ENCODE data around the gene KIFAP3.
"Not testable (repeated sequence)": the region's sequence is repeated elsewhere in the genome, so short reads cannot be mapped to it uniquely, and the experiment has no call there.

The KIFAP3 gene

DNA sequence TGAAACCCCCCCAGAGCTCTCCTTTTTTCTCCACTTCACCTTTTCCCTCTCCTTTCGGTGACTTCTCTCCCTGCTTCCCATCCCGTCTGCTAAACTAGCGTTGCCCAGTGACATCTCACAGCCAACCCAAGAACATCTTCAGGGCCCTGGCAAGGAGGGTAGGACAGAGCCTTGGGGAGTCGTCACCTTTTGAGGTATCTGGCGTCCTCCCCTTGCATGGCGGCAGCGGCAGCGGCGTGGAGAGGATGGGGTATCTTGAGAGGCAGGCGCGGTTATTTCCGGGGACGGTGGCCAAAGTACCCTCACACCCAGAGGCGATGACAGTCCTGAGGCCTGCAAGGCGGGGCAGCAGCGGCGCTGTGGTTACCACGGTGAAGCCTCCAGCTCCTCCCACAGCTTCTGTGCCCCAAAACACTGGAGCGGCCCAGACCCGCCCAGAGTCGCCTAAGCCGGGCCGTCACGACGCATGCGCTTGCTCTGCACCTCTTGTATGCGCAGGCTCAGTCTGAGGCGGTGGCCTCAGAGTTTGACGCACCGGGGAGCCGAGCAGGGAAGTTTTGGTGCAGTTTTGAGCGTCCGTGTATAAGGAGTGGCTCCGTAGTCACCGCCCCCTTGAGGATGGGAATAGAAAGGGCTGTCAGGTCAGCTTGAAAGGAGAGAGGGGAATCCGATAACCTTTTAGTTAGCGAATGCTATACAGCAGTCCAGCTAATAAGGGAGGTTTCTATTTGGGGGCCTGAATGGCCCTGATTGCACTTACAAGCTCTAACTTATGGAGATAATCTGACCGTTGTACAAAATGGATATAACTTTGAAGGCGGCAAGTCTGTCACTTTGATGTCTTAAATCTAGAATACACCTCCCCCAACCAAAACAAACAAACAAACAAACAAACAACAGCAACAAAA, at the start of gene KIFAP3:
Gene KIFAP3, minus strand, starts transcription at position 446 of the 908 bp plus-strand sequence. Its CDS starts 228 bp downstream, at position 218.
- H3K36me3 ChIP-seq (ENCODE audit: insufficient read depth, low read length) = no peaks in the 10 kb centered on the region
- no peaks in the 10 kb centered on the region for H3K27me3 ChIP-seq (ENCODE audit: insufficient read depth, low read length)
- peaks cover 6% of the 10 kb centered on the region for H3K4me1 ChIP-seq (ENCODE audit: insufficient read depth, low read length)
- H3K9me3 ChIP-seq (ENCODE audit: low read length) = no peaks in the 10 kb centered on the region
- H3K4me3 ChIP-seq (ENCODE audit: low read length) = peak within 1 kb of the TSS; percentile 66
- H2AFZ ChIP-seq (ENCODE audit: low read depth, low read length) = peak within 1 kb of the TSS; percentile 94

DNA sequence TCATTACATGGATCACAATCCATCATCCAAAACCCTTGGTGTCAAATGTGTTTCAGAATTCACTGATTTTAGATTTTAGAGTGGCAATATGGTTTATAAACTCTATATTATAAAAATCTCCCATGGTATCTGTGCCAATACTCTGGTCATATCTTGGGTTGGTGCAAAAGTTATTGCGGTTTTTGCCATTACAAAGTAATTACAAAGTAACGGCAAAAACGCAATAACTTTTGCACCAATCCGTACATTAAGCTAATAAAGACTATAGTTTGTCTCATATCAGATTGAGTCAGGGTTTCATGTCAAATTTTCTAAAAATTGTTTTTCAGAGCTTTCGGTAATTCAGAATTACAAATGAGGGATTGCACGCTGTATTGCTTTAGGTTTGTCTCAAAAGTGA, 47.9 kb upstream of the KIFAP3 start:
- no peak overlapping the region for H2AFZ ChIP-seq (ENCODE audit: low read depth, low read length)
- no peak overlapping the region for H3K4me3 ChIP-seq (ENCODE audit: low read length)
- no peaks in the 10 kb centered on the region for H3K27me3 ChIP-seq (ENCODE audit: insufficient read depth, low read length)
- H3K4me1 ChIP-seq (ENCODE audit: insufficient read depth, low read length) = no peaks in the 10 kb centered on the region
- no peaks in the 10 kb centered on the region for H3K36me3 ChIP-seq (ENCODE audit: insufficient read depth, low read length)
- no peaks in the 10 kb centered on the region for H3K9me3 ChIP-seq (ENCODE audit: low read length)

DNA sequence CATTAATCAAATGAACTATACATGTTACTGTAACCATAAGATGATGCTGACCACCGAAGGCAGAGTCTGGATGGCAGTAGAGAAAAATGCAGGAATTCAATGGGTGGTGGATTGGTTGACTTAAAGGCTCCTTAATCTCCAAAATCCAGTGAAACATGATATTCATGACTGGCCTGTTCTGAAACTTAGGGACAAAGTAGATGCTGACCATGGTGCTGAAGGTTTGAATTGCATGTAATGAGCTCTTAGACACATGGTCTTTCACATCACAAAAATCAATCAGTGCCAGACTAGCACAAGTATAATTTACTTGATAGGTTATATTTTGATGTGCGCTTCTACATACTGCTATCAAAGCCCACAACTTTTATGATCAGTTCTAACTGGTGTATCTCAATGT, 40.4 kb upstream of the KIFAP3 start:
- Histone ChIP-seq H3K4me3 (ENCODE audit: low read length) (no peak overlapping the region), H3K27me3 (ENCODE audit: insufficient read depth, low read length) (no peaks in the 10 kb centered on the region), H3K9me3 (ENCODE audit: low read length) (no peaks in the 10 kb centered on the region), H3K36me3 (ENCODE audit: insufficient read depth, low read length) (no peaks in the 10 kb centered on the region), H3K4me1 (ENCODE audit: insufficient read depth, low read length) (no peaks in the 10 kb centered on the region), H2AFZ (ENCODE audit: low read depth, low read length) (no peak overlapping the region)

DNA sequence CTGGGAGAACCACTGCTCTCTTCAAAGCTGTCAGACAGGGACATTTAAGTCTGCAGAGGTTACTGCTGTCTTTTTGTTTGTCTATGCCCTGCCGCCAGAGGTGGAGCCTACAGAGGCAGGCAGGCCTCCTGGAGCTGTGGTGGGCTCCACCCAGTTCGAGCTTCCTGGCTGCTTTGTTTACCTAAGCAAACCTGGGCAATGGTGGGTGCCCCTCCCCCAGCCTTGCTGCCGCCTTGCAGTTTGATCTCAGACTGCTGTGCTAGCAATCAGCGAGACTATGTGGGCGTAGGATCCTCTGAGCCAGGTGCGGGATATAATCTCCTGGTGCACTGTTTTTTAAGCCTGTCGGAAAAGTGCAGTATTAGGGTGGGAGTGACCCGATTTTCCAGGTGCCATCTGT, 38.6 kb upstream of the KIFAP3 start:
- not testable (repeated sequence) for H2AFZ ChIP-seq (ENCODE audit: low read depth, low read length); H3K36me3 ChIP-seq (ENCODE audit: insufficient read depth, low read length); H3K27me3 ChIP-seq (ENCODE audit: insufficient read depth, low read length); H3K9me3 ChIP-seq (ENCODE audit: low read length); H3K4me1 ChIP-seq (ENCODE audit: insufficient read depth, low read length); H3K4me3 ChIP-seq (ENCODE audit: low read length)

DNA sequence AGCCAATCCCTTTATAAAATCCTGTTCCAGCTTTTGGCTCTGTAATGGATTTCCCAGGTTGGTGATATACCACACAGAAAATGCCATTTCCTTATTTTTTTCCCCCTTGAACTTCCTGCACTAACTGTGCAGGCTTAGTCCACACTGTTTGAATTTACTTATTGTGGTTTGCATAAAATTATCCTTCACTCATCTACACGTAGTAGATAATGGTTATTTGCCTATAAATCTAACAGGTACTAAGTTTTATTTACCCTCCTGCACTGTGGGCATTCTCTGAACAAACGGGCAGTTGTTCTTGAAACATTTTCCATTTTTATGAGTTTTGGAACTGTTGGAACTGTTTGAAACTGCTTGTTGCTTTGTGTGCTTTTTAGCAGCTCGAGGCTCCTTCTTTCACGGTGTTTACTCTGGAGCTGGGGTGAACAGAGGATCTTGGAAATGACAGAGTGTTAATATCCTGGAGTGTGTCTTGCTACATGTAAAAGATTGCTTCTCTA, 23.0 kb upstream of the KIFAP3 start:
- H3K4me3 ChIP-seq (ENCODE audit: low read length) = no peak overlapping the region
- H3K4me1 ChIP-seq (ENCODE audit: insufficient read depth, low read length) = peaks cover 21% of the 10 kb centered on the region

DNA sequence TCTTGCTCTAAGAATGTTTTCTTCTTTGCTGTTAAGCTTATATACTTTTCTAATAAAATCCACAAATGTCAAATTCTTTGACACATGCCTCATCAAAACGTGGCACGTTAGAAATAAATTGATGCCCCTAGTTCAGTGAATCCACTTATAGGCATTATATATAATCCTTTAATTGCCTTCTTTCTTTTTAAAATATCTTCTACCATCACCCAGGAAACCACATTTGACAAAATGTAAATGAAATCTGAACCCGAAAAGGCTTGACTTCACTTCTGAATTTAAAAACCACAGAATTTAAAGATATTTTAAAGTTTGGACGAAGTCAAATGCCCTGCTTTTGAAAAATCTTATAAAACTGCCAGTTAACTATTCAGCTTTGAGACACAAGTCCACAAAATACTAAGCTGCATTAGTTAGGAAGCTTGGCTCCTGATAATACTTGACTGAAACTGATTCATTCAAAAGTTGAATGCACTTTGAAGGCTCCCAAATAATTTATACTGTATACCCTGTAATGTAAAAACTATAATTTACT, 22.4 kb upstream of the KIFAP3 start:
- no peak overlapping the region for H3K4me3 ChIP-seq (ENCODE audit: low read length)
- H2AFZ ChIP-seq (ENCODE audit: low read depth, low read length) = no peak overlapping the region
- no peaks in the 10 kb centered on the region for H3K9me3 ChIP-seq (ENCODE audit: low read length)
- H3K27me3 ChIP-seq (ENCODE audit: insufficient read depth, low read length) = no peaks in the 10 kb centered on the region
- peaks cover 21% of the 10 kb centered on the region for H3K4me1 ChIP-seq (ENCODE audit: insufficient read depth, low read length)
- no peaks in the 10 kb centered on the region for H3K36me3 ChIP-seq (ENCODE audit: insufficient read depth, low read length)

More for the DNA sequence above, 23.0 kb upstream of the KIFAP3 start:
- Histone ChIP-seq H3K36me3 (ENCODE audit: insufficient read depth, low read length) (no peaks in the 10 kb centered on the region), H2AFZ (ENCODE audit: low read depth, low read length) (no peak overlapping the region), H3K9me3 (ENCODE audit: low read length) (no peaks in the 10 kb centered on the region), H3K27me3 (ENCODE audit: insufficient read depth, low read length) (no peaks in the 10 kb centered on the region)

DNA sequence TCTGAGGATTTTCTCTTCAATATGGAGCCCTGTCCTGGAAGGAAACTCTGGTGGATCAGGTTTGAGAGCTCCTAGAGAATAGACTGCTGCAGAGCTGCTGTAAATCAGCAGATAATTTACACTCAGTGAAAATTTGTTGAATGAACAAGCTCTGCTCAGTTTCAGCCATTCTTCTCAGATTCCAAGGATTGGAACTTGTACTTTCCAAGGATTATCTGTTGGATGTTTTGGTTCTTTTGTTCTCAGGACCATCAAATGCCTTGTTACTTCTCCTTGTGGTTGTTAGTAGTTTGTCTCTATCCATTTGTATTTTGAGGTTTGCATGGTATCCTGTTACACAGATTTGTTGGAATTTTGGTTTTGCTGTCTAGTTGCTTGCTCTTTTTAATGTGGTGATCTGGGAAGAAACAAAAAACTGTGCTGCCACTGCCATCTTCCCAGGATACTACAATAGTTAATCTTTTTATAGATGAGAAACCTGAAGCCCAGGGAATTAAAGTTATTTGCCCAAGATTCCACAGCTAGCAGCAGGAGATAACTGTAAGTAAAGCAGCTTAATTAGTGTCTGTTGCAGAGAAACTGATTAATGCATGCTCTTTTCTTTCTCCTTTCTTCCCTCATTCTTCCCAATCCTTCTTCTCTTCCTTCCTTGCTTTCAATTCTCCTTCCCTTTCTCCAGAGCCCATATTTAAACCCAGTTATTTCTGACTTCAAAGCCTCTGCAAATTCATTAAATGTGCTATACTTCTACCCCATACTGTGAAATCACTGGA, 21.7 kb upstream of the KIFAP3 start:
- Histone ChIP-seq H3K9me3 (ENCODE audit: low read length) (no peaks in the 10 kb centered on the region), H2AFZ (ENCODE audit: low read depth, low read length) (no peak overlapping the region), H3K4me3 (ENCODE audit: low read length) (no peak overlapping the region), H3K27me3 (ENCODE audit: insufficient read depth, low read length) (no peaks in the 10 kb centered on the region), H3K4me1 (ENCODE audit: insufficient read depth, low read length) (peaks cover 21% of the 10 kb centered on the region), H3K36me3 (ENCODE audit: insufficient read depth, low read length) (no peaks in the 10 kb centered on the region)

DNA sequence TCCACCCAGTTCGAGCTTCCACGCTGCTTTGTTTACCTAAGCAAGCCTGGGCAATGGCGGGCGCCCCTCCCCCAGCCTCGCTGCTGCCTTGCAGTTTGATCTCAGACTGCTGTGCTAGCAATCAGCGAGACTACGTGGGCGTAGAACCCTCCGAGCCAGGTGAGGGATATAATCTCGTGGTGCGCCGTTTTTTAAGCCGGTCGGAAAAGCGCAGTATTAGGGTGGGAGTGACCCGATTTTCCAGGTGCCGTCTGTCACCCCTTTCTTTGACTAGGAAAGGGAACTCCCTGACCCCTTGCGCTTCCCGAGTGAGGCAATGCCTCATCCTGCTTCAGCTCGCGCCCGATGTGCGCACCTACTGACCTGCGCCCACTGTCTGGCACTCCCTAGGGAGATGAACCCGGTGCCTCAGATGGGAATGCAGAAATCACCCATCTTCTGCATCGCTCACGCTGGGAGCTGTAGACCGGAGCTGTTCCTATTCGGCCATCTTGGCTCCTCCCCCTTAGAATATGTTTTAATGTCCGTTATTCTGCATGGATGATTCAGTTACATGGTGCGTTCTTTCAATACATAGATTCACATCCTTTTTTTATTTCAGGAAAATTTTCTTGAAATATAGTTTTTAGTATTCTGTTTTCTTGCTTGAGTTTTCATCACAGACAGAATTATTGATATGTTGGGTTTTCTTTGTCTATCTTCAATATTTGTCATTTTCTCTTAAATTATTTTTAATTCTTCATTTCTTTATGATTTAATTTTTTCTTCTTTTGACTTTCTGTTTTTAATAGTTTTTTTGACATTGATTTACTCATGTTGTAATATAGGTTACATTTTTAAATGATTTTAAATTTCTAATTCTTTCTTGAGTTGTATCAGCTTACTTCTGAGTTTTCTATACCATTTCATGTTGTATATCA, 20.5 kb upstream of the KIFAP3 start:
- not testable (repeated sequence) for H2AFZ ChIP-seq (ENCODE audit: low read depth, low read length); H3K27me3 ChIP-seq (ENCODE audit: insufficient read depth, low read length); H3K36me3 ChIP-seq (ENCODE audit: insufficient read depth, low read length); H3K4me3 ChIP-seq (ENCODE audit: low read length); H3K9me3 ChIP-seq (ENCODE audit: low read length)
- peaks cover 21% of the 10 kb centered on the region for H3K4me1 ChIP-seq (ENCODE audit: insufficient read depth, low read length)

DNA sequence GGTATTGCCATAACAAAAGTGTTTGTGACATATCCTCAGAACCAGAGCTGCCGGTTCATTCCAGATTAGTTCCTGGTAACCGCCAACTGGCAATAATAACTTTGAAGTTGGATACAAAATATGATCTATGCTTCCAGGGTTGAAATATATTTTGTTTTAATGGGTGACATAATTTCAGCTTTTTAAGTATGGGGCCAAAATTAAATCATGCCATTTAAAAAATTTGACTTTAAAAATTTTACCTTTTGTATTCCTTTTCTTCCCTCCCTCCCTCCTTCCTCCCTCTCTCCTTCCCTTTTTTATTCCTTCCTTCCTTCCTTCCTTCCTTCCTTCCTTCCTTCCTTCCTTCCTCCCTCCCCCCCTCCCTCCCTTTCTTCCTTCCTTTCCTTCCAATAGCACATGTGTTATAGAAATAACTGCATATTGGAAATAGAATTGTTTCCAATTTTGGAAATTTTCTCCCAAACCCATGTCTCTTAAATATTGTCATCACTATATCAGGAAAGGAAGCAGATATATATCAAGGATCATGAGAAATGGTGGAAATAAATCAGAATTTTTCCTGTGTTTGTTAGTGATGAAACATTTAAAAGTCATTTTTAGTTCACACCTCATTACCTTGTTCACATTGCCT, 12.0 kb upstream of the KIFAP3 start:
- Histone ChIP-seq H3K27me3 (ENCODE audit: insufficient read depth, low read length) (no peaks in the 10 kb centered on the region), H3K9me3 (ENCODE audit: low read length) (no peaks in the 10 kb centered on the region), H3K36me3 (ENCODE audit: insufficient read depth, low read length) (no peaks in the 10 kb centered on the region), H3K4me3 (ENCODE audit: low read length) (no peak overlapping the region), H2AFZ (ENCODE audit: low read depth, low read length) (no peak overlapping the region), H3K4me1 (ENCODE audit: insufficient read depth, low read length) (no peaks in the 10 kb centered on the region)

DNA sequence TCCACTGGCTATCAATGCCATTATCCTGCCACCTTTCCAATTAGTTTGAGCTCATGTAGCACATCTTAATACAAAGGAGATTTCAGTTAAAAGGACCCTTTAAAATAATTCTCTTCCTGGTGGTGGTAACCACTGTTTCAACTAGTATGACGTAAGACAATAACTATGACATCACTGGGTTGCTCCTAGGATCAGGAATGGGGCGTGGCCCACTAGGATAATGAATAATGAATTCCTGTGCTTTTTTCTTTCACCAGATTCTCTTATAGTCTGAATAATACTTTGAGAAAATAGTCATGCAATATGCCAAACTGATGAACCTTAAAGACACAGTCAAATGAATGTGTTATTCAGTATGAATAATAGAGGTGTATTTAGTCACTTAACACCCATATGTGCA, 10.6 kb upstream of the KIFAP3 start:
- Histone ChIP-seq H3K27me3 (ENCODE audit: insufficient read depth, low read length) (no peaks in the 10 kb centered on the region), H3K4me3 (ENCODE audit: low read length) (no peak overlapping the region), H2AFZ (ENCODE audit: low read depth, low read length) (no peak overlapping the region), H3K36me3 (ENCODE audit: insufficient read depth, low read length) (no peaks in the 10 kb centered on the region), H3K4me1 (ENCODE audit: insufficient read depth, low read length) (no peaks in the 10 kb centered on the region), H3K9me3 (ENCODE audit: low read length) (no peaks in the 10 kb centered on the region)

DNA sequence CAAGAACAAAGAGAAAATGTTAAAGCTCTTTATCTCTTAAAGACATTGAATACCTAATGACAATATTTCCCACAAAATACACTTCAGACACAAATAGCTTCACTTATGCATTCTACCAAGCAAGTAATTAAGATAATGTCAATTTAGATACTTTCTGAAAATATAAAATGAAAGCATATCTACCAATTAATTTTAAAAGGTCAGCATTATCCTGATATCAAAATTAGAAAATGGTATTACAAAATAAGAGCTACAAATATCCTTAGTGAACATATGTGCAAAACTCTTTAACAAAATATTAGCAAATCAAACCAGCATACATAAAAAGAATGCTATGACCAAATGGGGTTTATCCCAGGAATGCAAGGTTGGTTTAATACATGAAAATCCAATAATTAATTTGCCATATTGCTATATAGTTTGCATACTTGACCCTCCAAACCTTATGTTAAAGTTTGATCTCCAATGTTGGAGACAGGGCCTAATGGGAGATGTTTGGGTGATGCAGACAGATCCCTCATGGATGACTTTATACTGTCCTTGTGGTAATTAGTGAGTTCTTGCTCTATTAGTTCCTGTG, 4.2 kb upstream of the KIFAP3 start:
- Histone ChIP-seq H3K36me3 (ENCODE audit: insufficient read depth, low read length) (no peaks in the 10 kb centered on the region), H3K9me3 (ENCODE audit: low read length) (no peaks in the 10 kb centered on the region), H2AFZ (ENCODE audit: low read depth, low read length) (no peak overlapping the region), H3K27me3 (ENCODE audit: insufficient read depth, low read length) (no peaks in the 10 kb centered on the region), H3K4me1 (ENCODE audit: insufficient read depth, low read length) (peaks cover 5% of the 10 kb centered on the region), H3K4me3 (ENCODE audit: low read length) (no peak overlapping the region)

DNA sequence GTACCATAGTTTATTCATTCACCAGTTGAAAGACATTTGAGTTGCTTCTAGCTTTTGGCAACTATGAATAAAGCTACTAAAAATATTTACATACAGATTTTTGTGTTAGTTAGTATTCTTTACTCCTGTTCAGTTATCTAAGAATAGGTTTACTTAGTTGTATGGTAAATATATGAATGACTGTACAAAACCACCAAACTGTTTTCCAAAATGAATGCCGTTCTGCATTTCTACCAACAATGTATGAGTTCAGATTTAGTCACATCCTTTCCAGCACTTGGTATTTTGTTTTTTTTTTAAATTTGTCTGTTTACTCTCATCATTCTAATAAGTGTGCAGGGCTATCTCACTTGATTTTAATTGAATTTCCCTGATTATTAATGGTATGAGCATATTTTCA, 3.4 kb upstream of the KIFAP3 start:
- H3K9me3 ChIP-seq (ENCODE audit: low read length) = no peaks in the 10 kb centered on the region
- H2AFZ ChIP-seq (ENCODE audit: low read depth, low read length) = no peak overlapping the region

More for the DNA sequence above, 3.4 kb upstream of the KIFAP3 start:
- Histone ChIP-seq H3K4me3 (ENCODE audit: low read length) (no peak overlapping the region), H3K27me3 (ENCODE audit: insufficient read depth, low read length) (no peaks in the 10 kb centered on the region), H3K36me3 (ENCODE audit: insufficient read depth, low read length) (no peaks in the 10 kb centered on the region), H3K4me1 (ENCODE audit: insufficient read depth, low read length) (peaks cover 6% of the 10 kb centered on the region)
